HEK293 (cell line): ENCODE results near the gene CTSA.

Experiments used
- CTCF ChIA-PET: fragments of 350-600 bp; formaldehyde crosslinking; extraction: SDS; loops from one replicate; lab custom pipeline; 2021; ENCODE audit warnings: antibody characterized with exemption; lab: Yijun Ruan, JAX
- POLR2A ChIA-PET: fragments of 300-600 bp; formaldehyde crosslinking; extraction: SDS; loops from one replicate; lab custom pipeline; 2020; ENCODE audit warnings: antibody characterized with exemption, inconsistent platforms; lab: Yijun Ruan, JAX
- H3K27ac ChIP-seq: fragments of 200-500 bp; sonication (Bioruptor generic); 2 replicates; pipeline ENCODE4 v1.5.1; 2014; ENCODE audit warnings: low read depth, low read length, control low read depth, inconsistent platforms; ENCODE audit errors: extremely low read depth
- H3K36me3 ChIP-seq, 2 experiments: fragments of 200-500 bp in 1 of 2; sonication (Bioruptor generic) in 1 of 2; 1 replicate in 1 of 2; 2 replicates in 1 of 2; pipeline ENCODE4 v1.5.1; 2014 to 2017; ENCODE audit warnings: inconsistent platforms in 2 of 2, low read length in 2 of 2; ENCODE audit not compliant: control insufficient read depth in 2 of 2, insufficient read depth in 1 of 2
- H3K4me1 ChIP-seq: fragments of 200-500 bp; sonication (Bioruptor generic); 2 replicates; pipeline ENCODE4 v1.5.1; 2014; ENCODE audit warnings: mild to moderate bottlenecking, low read length, inconsistent platforms; ENCODE audit not compliant: control insufficient read depth, insufficient read depth
- H3K4me3 ChIP-seq: 2 replicates; pipeline ENCODE4 v1.5.1; 2011; ENCODE audit warnings: low read depth, mild to moderate bottlenecking, control low read depth, low read length, moderate library complexity
- H3K9me3 ChIP-seq: fragments of 200-500 bp; sonication (Bioruptor generic); 2 replicates; pipeline ENCODE4 v1.5.1; 2014; ENCODE audit warnings: low read depth, low read length, inconsistent platforms; ENCODE audit not compliant: control insufficient read depth, insufficient read depth
- GLI2 ChIP-seq: fragments of 450-650 bp; formaldehyde crosslinking; IDR thresholded peaks from 2 replicates; pipeline ENCODE4; 2017; ENCODE audit warnings: missing biosample characterization, missing genetic modification characterization, low read depth, borderline replicate concordance
- KLF16 ChIP-seq: fragments of 450-650 bp; formaldehyde crosslinking; IDR thresholded peaks from 2 replicates; pipeline ENCODE4 v1.5.1; 2017; ENCODE audit warnings: missing biosample characterization, missing genetic modification characterization
- PBX3 ChIP-seq: sonication (generic); formaldehyde crosslinking; IDR thresholded peaks from 2 replicates; pipeline ENCODE4 v1.8.1; 2022; ENCODE audit warnings: mild to moderate bottlenecking, moderate library complexity, missing genetic modification reagents
- SCRT2 ChIP-seq: fragments of 450-650 bp; formaldehyde crosslinking; IDR thresholded peaks from 2 replicates; pipeline ENCODE4 v1.5.1; 2016; ENCODE audit warnings: missing biosample characterization, missing genetic modification characterization
- SP7 ChIP-seq: fragments of 450-650 bp; formaldehyde crosslinking; IDR thresholded peaks from 2 replicates; pipeline ENCODE4 v1.5.1; 2016; ENCODE audit warnings: missing biosample characterization, missing genetic modification characterization
- ZBTB11 ChIP-seq: fragments of 450-650 bp; formaldehyde crosslinking; conservative IDR thresholded peaks from 2 replicates; pipeline ENCODE4 v1.5.1; 2016; ENCODE audit warnings: low read depth, missing biosample characterization, missing genetic modification characterization
- ZBTB21 ChIP-seq: fragments of 450-650 bp; formaldehyde crosslinking; IDR thresholded peaks from 2 replicates; pipeline ENCODE4 v1.5.1; 2017; ENCODE audit warnings: missing biosample characterization, missing genetic modification characterization
- ZNF311 ChIP-seq: fragments of 450-650 bp; formaldehyde crosslinking; IDR thresholded peaks from 2 replicates; pipeline ENCODE4 v1.5.1; 2017; ENCODE audit warnings: missing biosample characterization, missing genetic modification characterization, borderline replicate concordance
- ZNF341 ChIP-seq: fragments of 450-650 bp; formaldehyde crosslinking; IDR thresholded peaks from 2 replicates; pipeline ENCODE4; 2016; ENCODE audit warnings: low read depth, missing biosample characterization, missing genetic modification characterization
- ZNF354C ChIP-seq: fragments of 450-650 bp; formaldehyde crosslinking; IDR thresholded peaks from 2 replicates; pipeline ENCODE4 v1.5.1; 2016; ENCODE audit warnings: missing biosample characterization, missing genetic modification characterization, low read depth, borderline replicate concordance
- ZNF394 ChIP-seq: fragments of 450-650 bp; formaldehyde crosslinking; IDR thresholded peaks from 2 replicates; pipeline ENCODE4 v1.5.1; 2016; ENCODE audit warnings: missing biosample characterization, missing genetic modification characterization, mild to moderate bottlenecking, moderate library complexity, borderline replicate concordance
- ZNF521 ChIP-seq: fragments of 450-650 bp; formaldehyde crosslinking; IDR thresholded peaks from 2 replicates; pipeline ENCODE4 v1.5.1; 2017; ENCODE audit warnings: missing biosample characterization, mild to moderate bottlenecking, missing genetic modification characterization
- ZNF560 ChIP-seq: fragments of 450-650 bp; formaldehyde crosslinking; IDR thresholded peaks from 2 replicates; pipeline ENCODE4 v1.5.1; 2017; ENCODE audit warnings: missing biosample characterization, missing genetic modification characterization, borderline replicate concordance
- ZNF792 ChIP-seq: fragments of 450-650 bp; formaldehyde crosslinking; IDR thresholded peaks from 2 replicates; pipeline ENCODE4 v1.5.1; 2016; ENCODE audit warnings: missing biosample characterization, missing genetic modification characterization
- TF ChIP-seq, protein P1 (sequence below): fragments of 450-650 bp; formaldehyde crosslinking; conservative IDR thresholded peaks from 2 replicates; pipeline ENCODE4 v1.5.1; 2016; ENCODE audit warnings: low read depth, missing biosample characterization, missing genetic modification characterization

CTSA gene

GRCh38 chr20:45857114-45857881, 33.8 kb upstream of the CTSA start, which contains the start of the genes ACOT8 and ZSWIM3 (continued):
- TF ChIP-seq ZBTB11: peak; percentile 94
- no peak for TF ChIP-seq ZNF792 (tag by site-specific recombination)
- TF ChIP-seq PBX3 (CRISPR knock-in tag): peak; percentile 99
- TF ChIP-seq SP7 (tag by site-specific recombination): peak; percentile 9; the same call in 1 of the 2 replicates

GRCh38 chr20:45857882-45858216, 33.3 kb upstream of the CTSA start:
- peaks cover 5% of the 10 kb centered on the region for H3K4me1 ChIP-seq
- no peaks in the 10 kb centered on the region for H3K9me3 ChIP-seq
- CTCF ChIA-PET: interaction anchor here (0.9 to 2.5 kb wide), 3 partner anchors 24 to 112 kb away, joined by 3 to 7 read pairs (median 3); no protein-coding TSS in a partner anchor
- TF ChIP-seq GLI2 (no peak), ZNF354C (no peak), KLF16 (no peak), ZBTB21 (tag by site-specific recombination) (no peak), ZNF560 (no peak), ZNF521 (tag by site-specific recombination) (no peak), ZNF311 (tag by site-specific recombination) (no peak), SCRT2 (tag by site-specific recombination) (peak; percentile 68), ZNF341 (tag by site-specific recombination) (no peak; the same call in 1 of the 2 replicates), ZNF394 (tag by site-specific recombination) (0 out of 2 replicates have a peak, but pooled peaks have one; percentile 5)
- TF ChIP-seq, protein P1, sequence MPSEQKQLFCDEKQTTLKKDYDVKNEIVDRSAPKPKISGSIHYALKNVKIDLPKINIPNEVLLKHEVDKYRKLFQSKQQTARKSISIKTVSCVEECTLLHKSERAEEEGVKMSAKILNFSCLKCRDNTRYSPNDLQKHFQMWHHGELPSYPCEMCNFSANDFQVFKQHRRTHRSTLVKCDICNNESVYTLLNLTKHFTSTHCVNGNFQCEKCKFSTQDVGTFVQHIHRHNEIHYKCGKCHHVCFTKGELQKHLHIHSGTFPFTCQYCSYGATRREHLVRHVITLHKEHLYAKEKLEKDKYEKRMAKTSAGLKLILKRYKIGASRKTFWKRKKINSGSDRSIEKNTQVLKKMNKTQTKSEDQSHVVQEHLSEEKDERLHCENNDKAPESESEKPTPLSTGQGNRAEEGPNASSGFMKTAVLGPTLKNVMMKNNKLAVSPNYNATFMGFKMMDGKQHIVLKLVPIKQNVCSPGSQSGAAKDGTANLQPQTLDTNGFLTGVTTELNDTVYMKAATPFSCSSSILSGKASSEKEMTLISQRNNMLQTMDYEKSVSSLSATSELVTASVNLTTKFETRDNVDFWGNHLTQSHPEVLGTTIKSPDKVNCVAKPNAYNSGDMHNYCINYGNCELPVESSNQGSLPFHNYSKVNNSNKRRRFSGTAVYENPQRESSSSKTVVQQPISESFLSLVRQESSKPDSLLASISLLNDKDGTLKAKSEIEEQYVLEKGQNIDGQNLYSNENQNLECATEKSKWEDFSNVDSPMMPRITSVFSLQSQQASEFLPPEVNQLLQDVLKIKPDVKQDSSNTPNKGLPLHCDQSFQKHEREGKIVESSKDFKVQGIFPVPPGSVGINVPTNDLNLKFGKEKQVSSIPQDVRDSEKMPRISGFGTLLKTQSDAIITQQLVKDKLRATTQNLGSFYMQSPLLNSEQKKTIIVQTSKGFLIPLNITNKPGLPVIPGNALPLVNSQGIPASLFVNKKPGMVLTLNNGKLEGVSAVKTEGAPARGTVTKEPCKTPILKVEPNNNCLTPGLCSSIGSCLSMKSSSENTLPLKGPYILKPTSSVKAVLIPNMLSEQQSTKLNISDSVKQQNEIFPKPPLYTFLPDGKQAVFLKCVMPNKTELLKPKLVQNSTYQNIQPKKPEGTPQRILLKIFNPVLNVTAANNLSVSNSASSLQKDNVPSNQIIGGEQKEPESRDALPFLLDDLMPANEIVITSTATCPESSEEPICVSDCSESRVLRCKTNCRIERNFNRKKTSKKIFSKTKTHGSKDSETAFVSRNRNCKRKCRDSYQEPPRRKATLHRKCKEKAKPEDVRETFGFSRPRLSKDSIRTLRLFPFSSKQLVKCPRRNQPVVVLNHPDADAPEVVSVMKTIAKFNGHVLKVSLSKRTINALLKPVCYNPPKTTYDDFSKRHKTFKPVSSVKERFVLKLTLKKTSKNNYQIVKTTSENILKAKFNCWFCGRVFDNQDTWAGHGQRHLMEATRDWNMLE: no peak
- TF ChIP-seq, all 188 proteins: peak for 2
- peaks cover 0 to 16% of the 10 kb centered on the region in 2 experiments; a peak in 1 of 3 replicates for H3K36me3 ChIP-seq
- peak overlapping the region; percentile 56 for H3K4me3 ChIP-seq
- peak overlapping the region; percentile 26; the same call in 1 of the 2 replicates for H3K27ac ChIP-seq
- POLR2A ChIA-PET: interaction anchor here (1.0 to 2.6 kb wide), 2 partner anchors 24 to 77 kb away, joined by 4 to 21 read pairs; partner anchors contain the start of genes PCIF1 and ZSWIM1
